ENCODE measurements around the gene TRPT1.

DNA sequence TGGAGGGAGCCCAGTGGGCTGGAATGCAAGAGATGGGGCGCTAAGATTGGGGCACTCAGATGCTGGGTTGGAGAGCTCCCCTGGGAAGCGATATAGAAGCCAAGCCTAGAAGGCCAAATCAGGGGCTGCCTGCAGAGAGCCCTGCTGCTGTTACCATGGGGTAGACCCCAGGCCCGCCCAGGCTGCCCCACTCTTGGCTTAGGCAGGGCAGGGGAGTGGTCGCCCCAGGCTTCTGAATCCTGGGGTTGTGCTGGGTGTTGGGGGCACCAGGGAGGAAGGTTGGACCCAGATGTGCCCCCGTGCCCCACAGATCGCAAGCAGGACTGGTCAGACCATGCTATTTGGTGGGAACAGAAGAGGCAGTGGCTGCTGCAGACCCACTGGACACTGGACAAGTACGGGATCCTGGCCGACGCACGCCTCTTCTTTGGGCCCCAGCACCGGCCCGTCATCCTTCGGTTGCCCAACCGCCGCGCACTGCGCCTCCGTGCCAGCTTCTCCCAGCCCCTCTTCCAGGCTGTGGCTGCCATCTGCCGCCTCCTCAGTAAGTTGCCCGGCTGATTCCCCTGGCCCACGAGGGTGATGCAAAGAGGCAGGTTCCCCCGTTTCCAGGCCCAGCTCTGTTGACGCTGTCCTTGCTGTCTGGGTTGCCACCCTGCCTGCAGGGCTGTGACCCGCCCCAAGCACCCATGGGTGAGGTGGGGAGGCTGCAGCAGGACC lies 15.5 kb downstream of the TRPT1 start:
- TF ChIP-seq JUN (IDR thresholded peaks at IDR 0.05) (no peak), CHD2 (IDR thresholded peaks at IDR 0.05; ENCODE audit: low read length, partially characterized antibody) (no peak), RFX5 (IDR thresholded peaks at IDR 0.05) (no peak)

Measured in A549 (cell line).